ENCODE results near the gene RUNX2. TPM values are rescaled to one million over a fixed set of nuclear protein-coding genes. Genes with fewer than 3 reads are reported as not detected.

RUNX2 gene
- total and polyA plus RNA-seq, 2 experiments from 2014 or later: 0.66 to 1.7 TPM

DNA sequence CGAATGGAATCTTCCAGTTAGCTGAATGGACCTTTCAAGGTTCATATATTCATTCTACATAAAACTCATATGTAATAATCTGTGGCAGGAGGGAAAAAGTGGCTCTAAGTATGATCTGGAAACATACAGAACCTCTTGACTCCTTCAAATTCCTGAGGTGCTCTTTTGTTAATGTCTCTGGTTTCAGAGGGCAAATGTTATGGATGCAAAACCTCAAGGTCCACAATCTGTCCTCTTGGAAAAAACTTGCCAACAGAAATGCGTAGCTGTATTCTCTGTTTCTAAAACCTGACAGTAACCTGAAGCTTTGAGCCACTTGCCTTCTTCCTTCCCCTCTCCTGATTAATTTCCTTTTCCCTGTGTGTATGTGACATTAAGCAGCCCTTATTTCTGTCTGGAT, 130.5 kb downstream of the RUNX2 start:
- ATAC-seq (no peak), DNase-seq (ENCODE audit: low spot score) (no peak)
- Histone ChIP-seq H3K36me3 (ENCODE audit: insufficient read depth) (no peaks in the 10 kb centered on the region), H3K79me2 (replicated peaks; ENCODE audit: insufficient read depth) (no peaks in the 10 kb centered on the region), H2AFZ (no peak overlapping the region), H3K9me2 (ENCODE audit: insufficient read depth) (no peaks in the 10 kb centered on the region), H3K27ac (ENCODE audit: low read depth) (no peak overlapping the region), H3F3A (replicated peaks; ENCODE audit: low read depth) (no peaks in the 10 kb centered on the region), H3K27me3 (ENCODE audit: insufficient read depth) (no peaks in the 10 kb centered on the region), H3K4me1 (ENCODE audit: insufficient read depth) (no peaks in the 10 kb centered on the region), H3K4me3 (no peak overlapping the region), H4K20me1 (replicated peaks; ENCODE audit: insufficient read depth) (no peaks in the 10 kb centered on the region), H3K4me2 (no peak overlapping the region)
- Mint-ChIP-seq H3K4me1 (no peaks in the 10 kb centered on the region), H3K27me3 (ENCODE audit: insufficient read depth, low read depth, poor library complexity) (no peaks in the 10 kb centered on the region), H3K9me3 (no peaks in the 10 kb centered on the region), H3K4me3 (no peak overlapping the region), H3K36me3 (ENCODE audit: low read depth) (no peaks in the 10 kb centered on the region), H3K27ac (no peak overlapping the region)
- TF ChIP-seq, protein P1, sequence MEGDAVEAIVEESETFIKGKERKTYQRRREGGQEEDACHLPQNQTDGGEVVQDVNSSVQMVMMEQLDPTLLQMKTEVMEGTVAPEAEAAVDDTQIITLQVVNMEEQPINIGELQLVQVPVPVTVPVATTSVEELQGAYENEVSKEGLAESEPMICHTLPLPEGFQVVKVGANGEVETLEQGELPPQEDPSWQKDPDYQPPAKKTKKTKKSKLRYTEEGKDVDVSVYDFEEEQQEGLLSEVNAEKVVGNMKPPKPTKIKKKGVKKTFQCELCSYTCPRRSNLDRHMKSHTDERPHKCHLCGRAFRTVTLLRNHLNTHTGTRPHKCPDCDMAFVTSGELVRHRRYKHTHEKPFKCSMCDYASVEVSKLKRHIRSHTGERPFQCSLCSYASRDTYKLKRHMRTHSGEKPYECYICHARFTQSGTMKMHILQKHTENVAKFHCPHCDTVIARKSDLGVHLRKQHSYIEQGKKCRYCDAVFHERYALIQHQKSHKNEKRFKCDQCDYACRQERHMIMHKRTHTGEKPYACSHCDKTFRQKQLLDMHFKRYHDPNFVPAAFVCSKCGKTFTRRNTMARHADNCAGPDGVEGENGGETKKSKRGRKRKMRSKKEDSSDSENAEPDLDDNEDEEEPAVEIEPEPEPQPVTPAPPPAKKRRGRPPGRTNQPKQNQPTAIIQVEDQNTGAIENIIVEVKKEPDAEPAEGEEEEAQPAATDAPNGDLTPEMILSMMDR (conservative IDR thresholded peaks at IDR 0.05; ENCODE audit: low read depth in 2 of 2): no peak
- TF ChIP-seq POLR2AphosphoS5 (IDR thresholded peaks at IDR 0.05; ENCODE audit: low read depth) (no peak), JUNB (IDR thresholded peaks at IDR 0.05; ENCODE audit: unreplicated experiment) (no peak), EZH2phosphoT487 (IDR thresholded peaks at IDR 0.05; ENCODE audit: unreplicated experiment) (no peak)
- TF ChIP-seq, protein P2, sequence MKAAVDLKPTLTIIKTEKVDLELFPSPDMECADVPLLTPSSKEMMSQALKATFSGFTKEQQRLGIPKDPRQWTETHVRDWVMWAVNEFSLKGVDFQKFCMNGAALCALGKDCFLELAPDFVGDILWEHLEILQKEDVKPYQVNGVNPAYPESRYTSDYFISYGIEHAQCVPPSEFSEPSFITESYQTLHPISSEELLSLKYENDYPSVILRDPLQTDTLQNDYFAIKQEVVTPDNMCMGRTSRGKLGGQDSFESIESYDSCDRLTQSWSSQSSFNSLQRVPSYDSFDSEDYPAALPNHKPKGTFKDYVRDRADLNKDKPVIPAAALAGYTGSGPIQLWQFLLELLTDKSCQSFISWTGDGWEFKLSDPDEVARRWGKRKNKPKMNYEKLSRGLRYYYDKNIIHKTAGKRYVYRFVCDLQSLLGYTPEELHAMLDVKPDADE (IDR thresholded peaks at IDR 0.05): no peak

DNA sequence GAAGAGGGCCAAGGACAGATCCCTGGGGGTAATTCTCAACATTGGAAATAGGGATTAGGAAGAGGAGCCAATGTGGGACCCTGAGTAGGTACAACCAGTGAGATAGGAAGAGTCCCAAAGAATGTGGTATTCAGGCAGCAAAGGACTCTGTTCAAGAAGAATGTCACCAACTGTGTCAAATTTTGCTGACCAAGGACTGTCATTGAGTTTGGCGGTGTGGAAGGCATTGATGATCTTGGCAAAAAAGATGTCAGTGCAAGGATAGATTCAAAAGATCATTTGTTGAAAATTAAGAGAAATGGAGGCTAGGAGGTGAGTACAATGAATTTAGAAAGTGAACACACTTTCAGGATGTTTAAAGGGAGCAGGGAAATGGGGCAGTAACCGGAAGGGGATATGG, 132.0 kb downstream of the RUNX2 start:
- Histone ChIP-seq H3K4me2 (no peak overlapping the region), H4K20me1 (replicated peaks; ENCODE audit: insufficient read depth) (no peaks in the 10 kb centered on the region), H3K79me2 (replicated peaks; ENCODE audit: insufficient read depth) (no peaks in the 10 kb centered on the region), H3K4me1 (ENCODE audit: insufficient read depth) (no peaks in the 10 kb centered on the region), H3K27me3 (ENCODE audit: insufficient read depth) (no peaks in the 10 kb centered on the region), H3K27ac (ENCODE audit: low read depth) (no peak overlapping the region), H2AFZ (no peak overlapping the region), H3K36me3 (ENCODE audit: insufficient read depth) (no peaks in the 10 kb centered on the region), H3K4me3 (no peak overlapping the region), H3F3A (replicated peaks; ENCODE audit: low read depth) (no peaks in the 10 kb centered on the region), H3K9me2 (ENCODE audit: insufficient read depth) (no peaks in the 10 kb centered on the region)
- no peak overlapping the region for H3K27ac Mint-ChIP-seq
- H3K36me3 Mint-ChIP-seq (ENCODE audit: low read depth): no peaks in the 10 kb centered on the region
- H3K4me3 Mint-ChIP-seq: no peak overlapping the region
- ATAC-seq (no peak), DNase-seq (ENCODE audit: low spot score) (no peak)
- no peaks in the 10 kb centered on the region for H3K4me1 Mint-ChIP-seq
- H3K27me3 Mint-ChIP-seq (ENCODE audit: insufficient read depth, low read depth, poor library complexity): no peaks in the 10 kb centered on the region
- no peaks in the 10 kb centered on the region for H3K9me3 Mint-ChIP-seq
- TF ChIP-seq, protein P3, sequence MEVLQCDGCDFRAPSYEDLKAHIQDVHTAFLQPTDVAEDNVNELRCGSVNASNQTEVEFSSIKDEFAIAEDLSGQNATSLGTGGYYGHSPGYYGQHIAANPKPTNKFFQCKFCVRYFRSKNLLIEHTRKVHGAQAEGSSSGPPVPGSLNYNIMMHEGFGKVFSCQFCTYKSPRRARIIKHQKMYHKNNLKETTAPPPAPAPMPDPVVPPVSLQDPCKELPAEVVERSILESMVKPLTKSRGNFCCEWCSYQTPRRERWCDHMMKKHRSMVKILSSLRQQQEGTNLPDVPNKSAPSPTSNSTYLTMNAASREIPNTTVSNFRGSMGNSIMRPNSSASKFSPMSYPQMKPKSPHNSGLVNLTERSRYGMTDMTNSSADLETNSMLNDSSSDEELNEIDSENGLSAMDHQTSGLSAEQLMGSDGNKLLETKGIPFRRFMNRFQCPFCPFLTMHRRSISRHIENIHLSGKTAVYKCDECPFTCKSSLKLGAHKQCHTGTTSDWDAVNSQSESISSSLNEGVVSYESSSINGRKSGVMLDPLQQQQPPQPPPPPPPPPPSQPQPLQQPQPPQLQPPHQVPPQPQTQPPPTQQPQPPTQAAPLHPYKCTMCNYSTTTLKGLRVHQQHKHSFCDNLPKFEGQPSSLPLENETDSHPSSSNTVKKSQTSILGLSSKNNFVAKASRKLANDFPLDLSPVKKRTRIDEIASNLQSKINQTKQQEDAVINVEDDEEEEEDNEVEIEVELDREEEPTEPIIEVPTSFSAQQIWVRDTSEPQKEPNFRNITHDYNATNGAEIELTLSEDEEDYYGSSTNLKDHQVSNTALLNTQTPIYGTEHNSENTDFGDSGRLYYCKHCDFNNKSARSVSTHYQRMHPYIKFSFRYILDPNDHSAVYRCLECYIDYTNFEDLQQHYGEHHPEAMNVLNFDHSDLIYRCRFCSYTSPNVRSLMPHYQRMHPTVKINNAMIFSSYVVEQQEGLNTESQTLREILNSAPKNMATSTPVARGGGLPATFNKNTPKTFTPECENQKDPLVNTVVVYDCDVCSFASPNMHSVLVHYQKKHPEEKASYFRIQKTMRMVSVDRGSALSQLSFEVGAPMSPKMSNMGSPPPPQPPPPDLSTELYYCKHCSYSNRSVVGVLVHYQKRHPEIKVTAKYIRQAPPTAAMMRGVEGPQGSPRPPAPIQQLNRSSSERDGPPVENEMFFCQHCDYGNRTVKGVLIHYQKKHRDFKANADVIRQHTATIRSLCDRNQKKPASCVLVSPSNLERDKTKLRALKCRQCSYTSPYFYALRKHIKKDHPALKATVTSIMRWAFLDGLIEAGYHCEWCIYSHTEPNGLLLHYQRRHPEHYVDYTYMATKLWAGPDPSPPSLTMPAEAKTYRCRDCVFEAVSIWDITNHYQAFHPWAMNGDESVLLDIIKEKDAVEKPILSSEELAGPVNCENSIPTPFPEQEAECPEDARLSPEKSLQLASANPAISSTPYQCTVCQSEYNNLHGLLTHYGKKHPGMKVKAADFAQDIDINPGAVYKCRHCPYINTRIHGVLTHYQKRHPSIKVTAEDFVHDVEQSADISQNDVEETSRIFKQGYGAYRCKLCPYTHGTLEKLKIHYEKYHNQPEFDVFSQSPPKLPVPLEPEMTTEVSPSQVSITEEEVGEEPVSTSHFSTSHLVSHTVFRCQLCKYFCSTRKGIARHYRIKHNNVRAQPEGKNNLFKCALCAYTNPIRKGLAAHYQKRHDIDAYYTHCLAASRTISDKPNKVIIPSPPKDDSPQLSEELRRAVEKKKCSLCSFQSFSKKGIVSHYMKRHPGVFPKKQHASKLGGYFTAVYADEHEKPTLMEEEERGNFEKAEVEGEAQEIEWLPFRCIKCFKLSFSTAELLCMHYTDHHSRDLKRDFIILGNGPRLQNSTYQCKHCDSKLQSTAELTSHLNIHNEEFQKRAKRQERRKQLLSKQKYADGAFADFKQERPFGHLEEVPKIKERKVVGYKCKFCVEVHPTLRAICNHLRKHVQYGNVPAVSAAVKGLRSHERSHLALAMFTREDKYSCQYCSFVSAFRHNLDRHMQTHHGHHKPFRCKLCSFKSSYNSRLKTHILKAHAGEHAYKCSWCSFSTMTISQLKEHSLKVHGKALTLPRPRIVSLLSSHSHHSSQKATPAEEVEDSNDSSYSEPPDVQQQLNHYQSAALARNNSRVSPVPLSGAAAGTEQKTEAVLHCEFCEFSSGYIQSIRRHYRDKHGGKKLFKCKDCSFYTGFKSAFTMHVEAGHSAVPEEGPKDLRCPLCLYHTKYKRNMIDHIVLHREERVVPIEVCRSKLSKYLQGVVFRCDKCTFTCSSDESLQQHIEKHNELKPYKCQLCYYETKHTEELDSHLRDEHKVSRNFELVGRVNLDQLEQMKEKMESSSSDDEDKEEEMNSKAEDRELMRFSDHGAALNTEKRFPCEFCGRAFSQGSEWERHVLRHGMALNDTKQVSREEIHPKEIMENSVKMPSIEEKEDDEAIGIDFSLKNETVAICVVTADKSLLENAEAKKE (CRISPR knock-in tag; IDR thresholded peaks at IDR 0.05): no peak
- TF ChIP-seq EZH2phosphoT487 (IDR thresholded peaks at IDR 0.05; ENCODE audit: unreplicated experiment): no peak
- TF ChIP-seq JUNB (IDR thresholded peaks at IDR 0.05; ENCODE audit: unreplicated experiment): no peak
- no peak for TF ChIP-seq ZNF114 (CRISPR knock-in tag; IDR thresholded peaks at IDR 0.05)
- no peak for TF ChIP-seq POLR2AphosphoS5 (IDR thresholded peaks at IDR 0.05; ENCODE audit: low read depth)
- no peak for TF ChIP-seq STAT1 (IDR thresholded peaks at IDR 0.05; ENCODE audit: unreplicated experiment)
- TF ChIP-seq, protein P4, sequence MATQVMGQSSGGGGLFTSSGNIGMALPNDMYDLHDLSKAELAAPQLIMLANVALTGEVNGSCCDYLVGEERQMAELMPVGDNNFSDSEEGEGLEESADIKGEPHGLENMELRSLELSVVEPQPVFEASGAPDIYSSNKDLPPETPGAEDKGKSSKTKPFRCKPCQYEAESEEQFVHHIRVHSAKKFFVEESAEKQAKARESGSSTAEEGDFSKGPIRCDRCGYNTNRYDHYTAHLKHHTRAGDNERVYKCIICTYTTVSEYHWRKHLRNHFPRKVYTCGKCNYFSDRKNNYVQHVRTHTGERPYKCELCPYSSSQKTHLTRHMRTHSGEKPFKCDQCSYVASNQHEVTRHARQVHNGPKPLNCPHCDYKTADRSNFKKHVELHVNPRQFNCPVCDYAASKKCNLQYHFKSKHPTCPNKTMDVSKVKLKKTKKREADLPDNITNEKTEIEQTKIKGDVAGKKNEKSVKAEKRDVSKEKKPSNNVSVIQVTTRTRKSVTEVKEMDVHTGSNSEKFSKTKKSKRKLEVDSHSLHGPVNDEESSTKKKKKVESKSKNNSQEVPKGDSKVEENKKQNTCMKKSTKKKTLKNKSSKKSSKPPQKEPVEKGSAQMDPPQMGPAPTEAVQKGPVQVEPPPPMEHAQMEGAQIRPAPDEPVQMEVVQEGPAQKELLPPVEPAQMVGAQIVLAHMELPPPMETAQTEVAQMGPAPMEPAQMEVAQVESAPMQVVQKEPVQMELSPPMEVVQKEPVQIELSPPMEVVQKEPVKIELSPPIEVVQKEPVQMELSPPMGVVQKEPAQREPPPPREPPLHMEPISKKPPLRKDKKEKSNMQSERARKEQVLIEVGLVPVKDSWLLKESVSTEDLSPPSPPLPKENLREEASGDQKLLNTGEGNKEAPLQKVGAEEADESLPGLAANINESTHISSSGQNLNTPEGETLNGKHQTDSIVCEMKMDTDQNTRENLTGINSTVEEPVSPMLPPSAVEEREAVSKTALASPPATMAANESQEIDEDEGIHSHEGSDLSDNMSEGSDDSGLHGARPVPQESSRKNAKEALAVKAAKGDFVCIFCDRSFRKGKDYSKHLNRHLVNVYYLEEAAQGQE (IDR thresholded peaks at IDR 0.05; ENCODE audit: unreplicated experiment): no peak
- TF ChIP-seq NANOG (IDR thresholded peaks at IDR 0.05; ENCODE audit: borderline replicate concordance): no peak
